GM15510 (cell line): ENCODE data around the gene DNAJC13.

Experiments
- POLR2A ChIP-seq: IDR thresholded peaks from 3 replicates; pipeline ENCODE4 v1.6.1; 2011; ENCODE audit warnings: borderline replicate concordance; ENCODE audit not compliant: insufficient read length; ENCODE audit errors: extremely low read depth

DNAJC13 gene

GRCh38 chr3:132509506-132509905 is 92.2 kb downstream of the DNAJC13 start:
- TF ChIP-seq POLR2A, result no peak

GRCh38 chr3:132513057-132513456 is 95.8 kb downstream of the DNAJC13 start:
- TF ChIP-seq POLR2A, result no peak

- TF ChIP-seq POLR2A, result no peak
These were observed 100.0 kb downstream of the DNAJC13 start for GRCh38 chr3:132517311-132517710.

DNA sequence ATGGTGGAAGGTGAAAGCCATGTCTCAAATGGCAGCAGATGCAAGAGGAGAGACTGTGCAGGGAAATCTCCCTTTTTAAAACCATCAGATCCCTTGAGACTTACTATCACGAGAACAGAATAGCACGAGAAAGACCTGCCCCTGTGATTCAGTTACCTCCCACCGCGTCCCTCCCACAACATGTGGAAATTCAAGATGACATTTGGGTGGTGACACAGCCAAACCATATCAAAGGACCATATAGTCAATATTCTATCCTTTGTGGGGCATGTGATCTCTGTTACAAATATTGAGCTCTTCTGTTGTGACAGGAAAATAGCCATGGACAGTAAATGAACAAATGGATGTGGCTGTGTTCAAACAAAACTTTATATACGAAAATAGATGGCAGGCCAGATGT is 102.6 kb downstream of the DNAJC13 start:
- no peak for TF ChIP-seq POLR2A

- no peak for TF ChIP-seq POLR2A
These were observed 104.6 kb downstream of the DNAJC13 start for GRCh38 chr3:132521901-132522300.

- no peak for TF ChIP-seq POLR2A
These were observed 105.1 kb downstream of the DNAJC13 start for GRCh38 chr3:132522353-132522752.

DNA sequence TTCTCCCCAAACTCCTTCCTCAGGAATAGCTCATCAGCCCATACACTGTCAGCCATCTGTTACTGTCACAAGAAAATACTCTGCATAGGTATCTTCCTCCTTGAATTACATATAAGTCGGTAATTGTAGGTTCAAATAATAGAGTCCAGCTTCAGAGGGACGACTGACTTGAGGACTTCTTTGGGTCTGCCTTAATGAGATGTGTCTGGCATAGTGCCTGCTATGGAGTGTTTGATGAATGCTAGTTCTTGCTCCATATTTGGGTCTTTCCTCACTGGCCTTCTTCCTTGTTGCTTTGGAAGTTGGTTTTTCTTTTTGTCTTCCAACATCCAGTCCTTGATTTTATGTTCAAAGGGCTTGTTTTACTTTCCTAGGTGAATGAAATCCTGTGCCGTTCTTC is 113.3 kb downstream of the DNAJC13 start:
- TF ChIP-seq POLR2A, result no peak

- TF ChIP-seq POLR2A, result no peak
These were observed 118.5 kb downstream of the DNAJC13 start for GRCh38 chr3:132535575-132536441.

- TF ChIP-seq POLR2A, result no peak
These were observed 119.3 kb downstream of the DNAJC13 start for GRCh38 chr3:132536442-132537153.

GRCh38 chr3:132537297-132537696 is 120.0 kb downstream of the DNAJC13 start:
- no peak for TF ChIP-seq POLR2A

- no peak for TF ChIP-seq POLR2A
These were observed 120.8 kb downstream of the DNAJC13 start for GRCh38 chr3:132538072-132538471.

DNA sequence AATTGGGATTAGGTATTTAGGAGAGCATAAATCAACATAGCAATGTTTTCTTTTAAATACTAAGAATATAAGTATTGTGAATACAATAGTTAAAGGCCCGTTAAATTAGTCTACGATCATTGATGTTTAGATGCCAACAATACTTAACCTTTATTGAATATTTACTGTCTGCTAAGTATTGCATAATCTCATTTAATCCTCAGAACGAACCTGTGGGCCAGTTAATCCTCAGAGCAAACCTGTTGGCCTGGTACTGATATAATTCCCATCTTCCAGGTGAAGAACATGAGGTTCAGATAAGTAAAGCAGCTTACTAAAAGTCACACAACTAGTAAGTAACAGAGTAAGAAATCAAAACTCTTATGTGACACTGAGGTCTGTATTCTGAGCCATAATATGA is 122.4 kb downstream of the DNAJC13 start:
- TF ChIP-seq POLR2A, result no peak

GRCh38 chr3:132542577-132542976 is 125.3 kb downstream of the DNAJC13 start:
- TF ChIP-seq POLR2A, result no peak

- TF ChIP-seq POLR2A, result no peak
These were observed 125.9 kb downstream of the DNAJC13 start for GRCh38 chr3:132543011-132543739.

DNA sequence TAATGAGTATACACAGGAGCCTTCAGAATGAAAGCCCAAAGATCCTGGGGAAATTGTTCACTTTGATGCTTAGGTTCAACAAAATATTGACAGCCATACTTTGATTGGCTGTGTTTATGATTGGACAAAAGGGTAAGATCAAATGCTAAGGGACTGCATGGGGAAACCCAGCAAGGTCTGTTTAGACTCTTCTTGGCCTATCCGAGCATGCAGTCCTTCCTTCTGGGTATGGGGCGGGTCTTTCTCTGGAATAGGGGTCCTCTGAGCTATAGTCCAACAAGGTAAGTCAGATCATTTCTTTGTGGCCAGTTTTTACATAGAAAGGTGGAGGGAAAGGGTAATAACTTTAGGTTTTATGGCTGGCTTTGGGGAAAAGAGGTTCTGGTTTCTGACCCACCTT is 126.8 kb downstream of the DNAJC13 start:
- no peak for TF ChIP-seq POLR2A

GRCh38 chr3:132545471-132545870 is 128.2 kb downstream of the DNAJC13 start:
- TF ChIP-seq POLR2A, result no peak

- no peak for TF ChIP-seq POLR2A
These were observed 131.9 kb downstream of the DNAJC13 start for GRCh38 chr3:132549169-132549568.
